A549 (cell line): ENCODE measurements around the gene COLEC12.

ENCODE experiments used
- FOSL2 ChIP-seq, 2 experiments: fragments of 450-650 bp in 1 of 2; fragments of >200 bp in 1 of 2; sonication (Bioruptor Twin) in 1 of 2; formaldehyde crosslinking; IDR thresholded peaks; 2 replicates each; pipeline versions ENCODE4 v1.5.0 to v1.6.1; 2016 to 2020; ENCODE audit warnings: mild to moderate bottlenecking in 1 of 2, moderate library complexity in 1 of 2
- RFX5 ChIP-seq: fragments of 450-650 bp; IDR thresholded peaks from 2 replicates; pipeline ENCODE4 v1.7.1; 2014; ENCODE audit warnings: antibody characterized with exemption, mild to moderate bottlenecking, moderate library complexity
- TF ChIP-seq, protein P1 (sequence below): fragments of >200 bp; sonication (Bioruptor Twin); formaldehyde crosslinking; IDR thresholded peaks from 3 replicates; pipeline ENCODE4 v1.5.1; 2016
- TF ChIP-seq, protein P2 (sequence below): fragments of 200-600 bp; sonication (generic); IDR thresholded peaks from 2 replicates; pipeline ENCODE4 v1.6.1; 2016; ENCODE audit warnings: antibody characterized with exemption, mild to moderate bottlenecking, moderate library complexity

DNA sequence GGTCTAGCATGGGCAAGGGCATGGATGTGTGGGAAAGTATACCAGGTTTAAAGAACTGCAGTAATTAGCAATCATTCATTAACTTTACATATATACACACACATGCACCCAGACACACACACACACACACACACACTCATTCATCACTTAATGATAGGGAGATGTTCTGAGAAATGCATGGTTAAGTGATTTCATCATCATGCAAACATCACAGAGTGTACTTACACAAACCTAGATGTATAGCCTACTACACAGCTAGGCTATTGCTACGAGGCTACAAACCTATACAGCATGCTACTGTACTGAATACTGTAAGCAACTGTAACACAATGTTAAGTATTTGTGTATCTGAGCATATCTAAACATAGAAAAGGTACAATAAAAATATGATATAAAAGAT is 83.6 kb downstream of the COLEC12 start:
- TF ChIP-seq FOSL2 (IDR thresholded peaks at IDR 0.05) (no peak), FOSL2 (CRISPR knock-in tag; IDR thresholded peaks at IDR 0.05) (no peak), RFX5 (no peak)
- TF ChIP-seq, protein P1, sequence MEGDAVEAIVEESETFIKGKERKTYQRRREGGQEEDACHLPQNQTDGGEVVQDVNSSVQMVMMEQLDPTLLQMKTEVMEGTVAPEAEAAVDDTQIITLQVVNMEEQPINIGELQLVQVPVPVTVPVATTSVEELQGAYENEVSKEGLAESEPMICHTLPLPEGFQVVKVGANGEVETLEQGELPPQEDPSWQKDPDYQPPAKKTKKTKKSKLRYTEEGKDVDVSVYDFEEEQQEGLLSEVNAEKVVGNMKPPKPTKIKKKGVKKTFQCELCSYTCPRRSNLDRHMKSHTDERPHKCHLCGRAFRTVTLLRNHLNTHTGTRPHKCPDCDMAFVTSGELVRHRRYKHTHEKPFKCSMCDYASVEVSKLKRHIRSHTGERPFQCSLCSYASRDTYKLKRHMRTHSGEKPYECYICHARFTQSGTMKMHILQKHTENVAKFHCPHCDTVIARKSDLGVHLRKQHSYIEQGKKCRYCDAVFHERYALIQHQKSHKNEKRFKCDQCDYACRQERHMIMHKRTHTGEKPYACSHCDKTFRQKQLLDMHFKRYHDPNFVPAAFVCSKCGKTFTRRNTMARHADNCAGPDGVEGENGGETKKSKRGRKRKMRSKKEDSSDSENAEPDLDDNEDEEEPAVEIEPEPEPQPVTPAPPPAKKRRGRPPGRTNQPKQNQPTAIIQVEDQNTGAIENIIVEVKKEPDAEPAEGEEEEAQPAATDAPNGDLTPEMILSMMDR = no peak
- TF ChIP-seq, protein P2, sequence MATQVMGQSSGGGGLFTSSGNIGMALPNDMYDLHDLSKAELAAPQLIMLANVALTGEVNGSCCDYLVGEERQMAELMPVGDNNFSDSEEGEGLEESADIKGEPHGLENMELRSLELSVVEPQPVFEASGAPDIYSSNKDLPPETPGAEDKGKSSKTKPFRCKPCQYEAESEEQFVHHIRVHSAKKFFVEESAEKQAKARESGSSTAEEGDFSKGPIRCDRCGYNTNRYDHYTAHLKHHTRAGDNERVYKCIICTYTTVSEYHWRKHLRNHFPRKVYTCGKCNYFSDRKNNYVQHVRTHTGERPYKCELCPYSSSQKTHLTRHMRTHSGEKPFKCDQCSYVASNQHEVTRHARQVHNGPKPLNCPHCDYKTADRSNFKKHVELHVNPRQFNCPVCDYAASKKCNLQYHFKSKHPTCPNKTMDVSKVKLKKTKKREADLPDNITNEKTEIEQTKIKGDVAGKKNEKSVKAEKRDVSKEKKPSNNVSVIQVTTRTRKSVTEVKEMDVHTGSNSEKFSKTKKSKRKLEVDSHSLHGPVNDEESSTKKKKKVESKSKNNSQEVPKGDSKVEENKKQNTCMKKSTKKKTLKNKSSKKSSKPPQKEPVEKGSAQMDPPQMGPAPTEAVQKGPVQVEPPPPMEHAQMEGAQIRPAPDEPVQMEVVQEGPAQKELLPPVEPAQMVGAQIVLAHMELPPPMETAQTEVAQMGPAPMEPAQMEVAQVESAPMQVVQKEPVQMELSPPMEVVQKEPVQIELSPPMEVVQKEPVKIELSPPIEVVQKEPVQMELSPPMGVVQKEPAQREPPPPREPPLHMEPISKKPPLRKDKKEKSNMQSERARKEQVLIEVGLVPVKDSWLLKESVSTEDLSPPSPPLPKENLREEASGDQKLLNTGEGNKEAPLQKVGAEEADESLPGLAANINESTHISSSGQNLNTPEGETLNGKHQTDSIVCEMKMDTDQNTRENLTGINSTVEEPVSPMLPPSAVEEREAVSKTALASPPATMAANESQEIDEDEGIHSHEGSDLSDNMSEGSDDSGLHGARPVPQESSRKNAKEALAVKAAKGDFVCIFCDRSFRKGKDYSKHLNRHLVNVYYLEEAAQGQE = no peak
